K562 (cell line): ENCODE data around the gene MPRIP. TPM values are rescaled to one million over a fixed set of nuclear protein-coding genes. Genes with fewer than 3 reads are reported as not detected.

Experiments used
- E2F4 ChIP-seq: sonication (generic); formaldehyde crosslinking; IDR thresholded peaks from 2 replicates; pipeline ENCODE4 v1.8.0; 2022; ENCODE audit warnings: mild to moderate bottlenecking, low read depth, missing genetic modification reagents
- E2F6 ChIP-seq, 2 experiments: IDR thresholded peaks; 2 replicates each; pipeline ENCODE4 v1.6.1; 2011; ENCODE audit warnings: borderline replicate concordance in 1 of 2, control low read depth in 1 of 2, low read depth in 1 of 2, low read length in 1 of 2, mild to moderate bottlenecking in 1 of 2, mixed read lengths in 1 of 2, moderate library complexity in 1 of 2; ENCODE audit not compliant: insufficient read depth in 1 of 2, insufficient read length in 1 of 2, poor library complexity in 1 of 2, severe bottlenecking in 1 of 2; ENCODE audit errors: extremely low read depth in 1 of 2
- MAFK ChIP-seq: IDR thresholded peaks from 2 replicates; pipeline ENCODE4 v1.6.1; 2011; ENCODE audit warnings: low read length, improper control_type of control experiment
- MCM5 ChIP-seq: fragments of 450-650 bp; IDR thresholded peaks from 2 replicates; pipeline ENCODE4 v1.6.1; 2016; ENCODE audit warnings: low read depth
- MLX ChIP-seq, 2 experiments: fragments of 450-650 bp in 1 of 2; sonication (generic) in 1 of 2; formaldehyde crosslinking; conservative IDR thresholded peaks; 2 replicates each; pipeline versions ENCODE4 v1.4.0 to v1.8.1; 2020 to 2022; ENCODE audit warnings: mild to moderate bottlenecking in 1 of 2, missing genetic modification reagents in 1 of 2
- SFPQ ChIP-seq: fragments of 200-400 bp; formaldehyde crosslinking; IDR thresholded peaks from 2 replicates; pipeline ENCODE4 v1.6.1; 2017; ENCODE audit warnings: mild to moderate bottlenecking, low read depth, low read length, moderate library complexity
- SRSF7 ChIP-seq: fragments of 200-400 bp; formaldehyde crosslinking; optimal IDR thresholded peaks from 2 replicates; pipeline ENCODE3; 2017; ENCODE audit warnings: mild to moderate bottlenecking, low read depth, low read length
- ZC3H8 ChIP-seq: fragments of 450-650 bp; IDR thresholded peaks from 2 replicates; pipeline ENCODE4 v1.6.1; 2017
- ZNF561 ChIP-seq: fragments of 450-650 bp; formaldehyde crosslinking; conservative IDR thresholded peaks from 2 replicates; pipeline ENCODE4 v1.4.0; 2020; ENCODE audit warnings: mild to moderate bottlenecking, moderate library complexity
- polyA plus RNA-seq, 8 experiments: library from polyadenylated mRNA; depleted of rRNA in 4 of 8; stranded (reverse) in 5 of 8; unstranded in 3 of 8; fragments of >200 nt; fragmentation: Nextera tagmentation in 2 of 8; fragmentation: Illumina TruSeq in 1 of 8; extraction: Ambion mirVana in 2 of 8; extraction: Trizol in 1 of 8; gene quantifications; 2 replicates each; pipeline versions ENCODE4 v1.2.1 to v1.2.3, GENCODE V29; 2011 to 2014; ENCODE audit warnings: inconsistent platforms in 1 of 8, missing spikeins in 1 of 8
- total RNA-seq, 7 experiments: library from RNA; depleted of rRNA in 6 of 7; stranded (reverse); fragments of >200 nt in 6 of 7; fragmentation: Illumina TruSeq in 2 of 7; extraction: Trizol in 2 of 7; gene quantifications; 2 replicates each; pipeline versions ENCODE4 v1.2.1 to v1.2.3, GENCODE V29; 2011 to 2021; ENCODE audit warnings: low replicate concordance in 1 of 7

Gene MPRIP
- total and polyA plus RNA-seq, 9 of the 15 experiments (the other 6 are each of a cell fraction or from before 2014, with no cell fraction given): 10.0 to 72.6 (median 30.1) TPM

GRCh38 chr17:17173921-17174320 is 131.7 kb downstream of the MPRIP start (continued):
- TF ChIP-seq E2F6 (IDR thresholded peaks at IDR 0.05; ENCODE audit: borderline replicate concordance in 1 of 2, extremely low read depth in 1 of 2, insufficient read depth in 1 of 2, insufficient read length in 1 of 2, low read depth in 1 of 2, low read length in 1 of 2, poor library complexity in 1 of 2, severe bottlenecking in 1 of 2) (no peak), E2F4 (no peak), ZNF561 (CRISPR knock-in tag) (no peak), MLX (CRISPR knock-in tag; conservative IDR thresholded peaks at IDR 0.05) (no peak), ZC3H8 (no peak), MCM5 (no peak), SFPQ (no peak), SRSF7 (no peak), MAFK (no peak)
